Endodermal cell (in vitro differentiated cells): ENCODE measurements around the gene FBLN5. TPM values are rescaled to one million over a fixed set of nuclear protein-coding genes. Genes with fewer than 3 reads are reported as not detected.
"Not testable (repeated sequence)": the region's sequence is repeated elsewhere in the genome, so short reads cannot be mapped to it uniquely, and the experiment has no call there.

Experiments
- DNase-seq: peaks from one replicate; pipeline ENCODE4 v3.0.0-alpha.2; 2017
- H3K27ac ChIP-seq: 2 replicates; pipeline ENCODE4 v1.5.1; 2013; ENCODE audit warnings: mild to moderate bottlenecking, low read depth, low read length, moderate library complexity
- H3K27me3 ChIP-seq: 2 replicates; pipeline ENCODE4 v1.6.1; 2013; ENCODE audit warnings: mild to moderate bottlenecking, low read length, moderate library complexity; ENCODE audit not compliant: insufficient read depth, control insufficient read depth, poor library complexity, severe bottlenecking
- H3K36me3 ChIP-seq: 2 replicates; pipeline ENCODE4 v1.7.0; 2013; ENCODE audit warnings: mild to moderate bottlenecking, low read length, moderate library complexity; ENCODE audit not compliant: control insufficient read depth, insufficient read depth
- H3K4me1 ChIP-seq: one replicate; pipeline ENCODE4 v1.7.0; 2013; ENCODE audit warnings: low read length; ENCODE audit not compliant: control insufficient read depth, insufficient read depth
- H3K4me3 ChIP-seq: 2 replicates; pipeline ENCODE4 v1.5.1; 2013; ENCODE audit warnings: mild to moderate bottlenecking, low read length, moderate library complexity
- H3K9ac ChIP-seq: 2 replicates; pipeline ENCODE4 v1.6.1; 2013; ENCODE audit warnings: mild to moderate bottlenecking, low read length, moderate library complexity; ENCODE audit not compliant: poor library complexity, severe bottlenecking; ENCODE audit errors: extremely low read depth
- H3K9me3 ChIP-seq: 2 replicates; pipeline ENCODE4 v1.6.1; 2013; ENCODE audit warnings: mild to moderate bottlenecking, low read length, moderate library complexity; ENCODE audit not compliant: control insufficient read depth
- H3K27ac Mint-ChIP-seq: 2 replicates; pipeline ENCODE4 v1.8.0; 2020; ENCODE audit warnings: mixed read lengths
- H3K27me3 Mint-ChIP-seq: 2 replicates; pipeline ENCODE4 v1.8.0; 2021; ENCODE audit warnings: mild to moderate bottlenecking, mixed read lengths; ENCODE audit not compliant: insufficient read depth
- H3K36me3 Mint-ChIP-seq: 2 replicates; pipeline ENCODE4 v1.8.0; 2020; ENCODE audit warnings: low read depth, mixed read lengths
- H3K4me1 Mint-ChIP-seq: 2 replicates; pipeline ENCODE4 v1.8.0; 2020; ENCODE audit warnings: mixed read lengths
- H3K4me3 Mint-ChIP-seq: 2 replicates; pipeline ENCODE4 v1.8.0; 2020; ENCODE audit warnings: mild to moderate bottlenecking, moderate library complexity, mixed read lengths
- H3K9me3 Mint-ChIP-seq: 2 replicates; pipeline ENCODE4 v1.8.0; 2020; ENCODE audit warnings: mild to moderate bottlenecking, mixed read lengths
- WGBS, 2 experiments: methylation state at CpG; one replicate each; pipeline versions ENCODE4 v1.1.5 to v1.1.7; 2013; ENCODE audit warnings: missing lambda C conversion rate in 2 of 2, mixed read lengths in 1 of 2; ENCODE audit not compliant: insufficient coverage in 1 of 2, insufficient read length in 1 of 2; 5-methylcytosine and 5-hydroxymethylcytosine counted together
- total RNA-seq, 2 donors: library from RNA; stranded (reverse); fragmentation: NEBNext Ultra II Directional in 1 of 2; extraction: Animal tissue kit (Norgen Biotek cat#: 25700) in 1 of 2; gene quantifications; 2 replicates in 1 of 2; 3 replicates in 1 of 2; pipeline ENCODE4 v1.2.1, GENCODE V29; 2021
- TF ChIP-seq, protein P1 (sequence below): fragments of 200-600 bp; sonication (generic); conservative IDR thresholded peaks from 2 replicates; pipeline ENCODE4 v1.5.0; 2021; ENCODE audit warnings: antibody characterized with exemption, mild to moderate bottlenecking

FBLN5 gene
- total RNA-seq, 2 donors from 2014 or later: 4.0 to 4.8 TPM

DNA sequence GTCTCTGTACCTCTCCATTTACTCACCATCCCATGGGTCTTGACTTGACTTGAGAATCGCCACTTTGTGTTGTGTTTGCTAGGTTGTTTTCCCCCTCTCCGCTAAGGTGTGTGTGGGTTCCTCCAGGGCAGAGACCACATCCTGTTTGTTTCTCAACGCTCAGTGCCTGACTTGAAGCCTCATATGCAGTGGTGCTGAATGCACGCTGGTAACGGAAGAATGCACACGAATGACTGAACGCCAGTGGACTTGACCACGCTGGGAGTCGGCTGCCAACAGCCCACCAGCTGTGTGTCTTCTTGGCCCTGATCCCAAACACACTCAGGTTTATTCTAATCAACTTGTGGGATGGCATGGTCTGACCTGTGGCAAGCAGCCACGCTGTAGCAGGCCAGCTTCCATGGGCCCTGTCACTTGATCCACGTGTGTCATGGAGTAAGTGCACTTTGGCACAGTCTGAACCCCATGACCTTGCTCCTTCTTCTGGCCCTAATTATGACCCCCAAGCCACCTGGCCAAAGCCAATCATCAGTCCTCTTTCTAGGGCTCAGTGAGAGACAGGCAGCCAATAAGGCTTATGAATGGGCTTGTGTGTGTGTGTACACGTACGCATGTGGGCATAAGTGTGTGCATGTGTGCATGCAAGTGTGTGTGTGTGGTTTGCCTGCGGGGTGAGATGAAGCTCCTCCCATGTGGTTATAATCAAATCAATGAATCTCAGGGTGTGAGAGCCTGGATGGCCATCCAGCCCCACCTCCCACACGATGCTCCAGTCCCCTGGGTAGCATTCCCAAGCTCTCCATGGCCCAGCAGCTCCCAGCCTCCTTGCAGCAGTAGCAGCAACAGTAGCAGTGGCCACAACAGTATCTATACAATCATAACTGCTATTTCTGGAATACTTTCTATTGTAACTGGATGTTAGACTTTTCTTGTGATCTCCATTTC, 73.8 kb downstream of the FBLN5 start:
- Mint-ChIP-seq H3K9me3 (peaks cover 2% of the 10 kb centered on the region), H3K27ac (no peak overlapping the region), H3K27me3 (peaks cover 61% of the 10 kb centered on the region), H3K36me3 (no peaks in the 10 kb centered on the region), H3K4me1 (peaks cover 21% of the 10 kb centered on the region), H3K4me3 (no peak overlapping the region)
- TF ChIP-seq, protein P1, sequence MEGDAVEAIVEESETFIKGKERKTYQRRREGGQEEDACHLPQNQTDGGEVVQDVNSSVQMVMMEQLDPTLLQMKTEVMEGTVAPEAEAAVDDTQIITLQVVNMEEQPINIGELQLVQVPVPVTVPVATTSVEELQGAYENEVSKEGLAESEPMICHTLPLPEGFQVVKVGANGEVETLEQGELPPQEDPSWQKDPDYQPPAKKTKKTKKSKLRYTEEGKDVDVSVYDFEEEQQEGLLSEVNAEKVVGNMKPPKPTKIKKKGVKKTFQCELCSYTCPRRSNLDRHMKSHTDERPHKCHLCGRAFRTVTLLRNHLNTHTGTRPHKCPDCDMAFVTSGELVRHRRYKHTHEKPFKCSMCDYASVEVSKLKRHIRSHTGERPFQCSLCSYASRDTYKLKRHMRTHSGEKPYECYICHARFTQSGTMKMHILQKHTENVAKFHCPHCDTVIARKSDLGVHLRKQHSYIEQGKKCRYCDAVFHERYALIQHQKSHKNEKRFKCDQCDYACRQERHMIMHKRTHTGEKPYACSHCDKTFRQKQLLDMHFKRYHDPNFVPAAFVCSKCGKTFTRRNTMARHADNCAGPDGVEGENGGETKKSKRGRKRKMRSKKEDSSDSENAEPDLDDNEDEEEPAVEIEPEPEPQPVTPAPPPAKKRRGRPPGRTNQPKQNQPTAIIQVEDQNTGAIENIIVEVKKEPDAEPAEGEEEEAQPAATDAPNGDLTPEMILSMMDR: no peak
- no peak overlapping the region for H3K4me3 ChIP-seq
- H3K4me1 ChIP-seq: peaks cover 8% of the 10 kb centered on the region
- no peak overlapping the region for H3K27ac ChIP-seq
- 92 to 93% methylated on average over 14 to 15 of the region's 15 CpGs for WGBS, 2 experiments
- no peak for DNase-seq
- H3K9me3 ChIP-seq: peaks cover 1% of the 10 kb centered on the region
- no peak overlapping the region for H3K9ac ChIP-seq
- H3K36me3 ChIP-seq: no peaks in the 10 kb centered on the region
- peaks cover 56% of the 10 kb centered on the region for H3K27me3 ChIP-seq

DNA sequence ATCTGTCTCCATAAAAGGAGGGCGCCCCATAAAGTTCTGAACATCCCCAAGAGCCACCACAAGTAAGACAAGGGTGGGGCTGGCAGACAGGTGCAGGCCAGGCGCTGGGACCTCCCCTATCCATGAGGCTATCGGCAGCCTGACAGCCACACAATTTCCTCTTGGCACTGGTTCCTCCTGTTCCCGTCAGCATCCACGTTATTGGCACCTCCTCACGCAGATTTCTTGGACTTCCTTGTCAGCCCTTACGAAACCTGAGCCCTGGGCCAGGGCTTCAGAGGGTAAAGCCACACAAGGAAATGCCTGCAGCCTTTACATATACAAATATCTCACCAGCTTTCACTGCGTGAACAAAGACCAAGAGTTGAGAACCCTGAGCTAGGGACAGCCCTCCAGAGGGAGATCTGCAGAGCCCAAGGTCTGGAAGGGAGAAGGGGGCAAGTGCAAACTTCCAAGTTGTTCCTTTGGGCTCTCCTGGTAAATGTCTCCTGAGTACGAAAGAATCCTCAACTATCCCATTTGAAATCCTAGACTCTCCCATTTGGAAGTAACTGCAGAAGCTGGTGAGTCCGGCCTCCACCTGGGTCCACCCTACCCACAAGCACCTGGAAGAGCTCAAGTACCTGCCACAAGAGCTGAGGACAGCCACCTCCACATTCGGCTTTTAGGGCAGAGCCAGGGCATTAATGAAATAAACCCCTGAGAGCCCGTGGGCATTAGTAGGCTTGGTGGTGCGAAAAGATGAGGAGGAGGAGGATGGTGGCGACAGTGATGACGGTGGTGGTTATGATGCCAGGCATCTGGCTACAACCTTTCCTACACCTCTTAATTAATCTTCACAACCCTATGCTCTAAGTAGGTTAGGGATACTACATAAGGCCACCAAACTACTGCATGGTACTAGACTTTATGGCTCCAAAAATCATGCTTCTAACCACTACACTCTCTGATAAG, 74.7 kb downstream of the FBLN5 start:
- no peak overlapping the region for H3K4me3 ChIP-seq
- no peak overlapping the region for H3K9ac ChIP-seq
- peaks cover 7% of the 10 kb centered on the region for H3K9me3 ChIP-seq
- Mint-ChIP-seq H3K9me3 (peaks cover 10% of the 10 kb centered on the region), H3K27me3 (peaks cover 54% of the 10 kb centered on the region), H3K27ac (no peak overlapping the region), H3K4me1 (peaks cover 21% of the 10 kb centered on the region), H3K4me3 (no peak overlapping the region), H3K36me3 (peaks cover 3% of the 10 kb centered on the region)
- TF ChIP-seq, protein P1: no peak
- 79 to 87% methylated on average over 7 to 15 of the region's 15 CpGs for WGBS, 2 experiments
- peaks cover 47% of the 10 kb centered on the region for H3K27me3 ChIP-seq
- H3K36me3 ChIP-seq: no peaks in the 10 kb centered on the region
- DNase-seq: peak; percentile 46
- H3K27ac ChIP-seq: no peak overlapping the region
- H3K4me1 ChIP-seq: peaks cover 8% of the 10 kb centered on the region

DNA sequence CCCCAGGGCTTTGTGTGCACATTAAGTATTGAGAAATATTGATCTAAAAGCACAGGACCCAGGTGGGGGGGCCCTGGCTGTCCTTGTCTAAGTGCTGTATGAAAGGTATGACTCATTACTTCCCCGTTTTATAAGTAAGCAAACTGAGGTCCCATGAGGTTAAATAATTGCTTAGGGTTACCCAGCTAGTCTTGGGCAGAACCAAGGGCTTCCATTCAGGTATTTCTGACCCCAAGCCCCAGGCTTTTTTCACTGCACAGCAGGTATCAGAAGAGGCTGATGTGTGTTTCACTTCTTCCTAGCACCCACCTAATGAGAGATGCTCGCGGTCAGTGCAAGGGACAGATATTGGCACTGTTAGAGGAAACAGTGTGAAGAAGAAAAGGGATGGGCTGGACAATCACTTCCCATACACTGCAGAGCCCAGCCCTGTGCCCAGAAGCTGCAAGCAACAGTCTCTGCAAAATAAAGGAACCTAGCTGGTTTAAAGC, 75.4 kb downstream of the FBLN5 start:
- TF ChIP-seq, protein P1: no peak
- peaks cover 8% of the 10 kb centered on the region for H3K4me1 ChIP-seq
- H3K4me3 ChIP-seq: no peak overlapping the region

DNA sequence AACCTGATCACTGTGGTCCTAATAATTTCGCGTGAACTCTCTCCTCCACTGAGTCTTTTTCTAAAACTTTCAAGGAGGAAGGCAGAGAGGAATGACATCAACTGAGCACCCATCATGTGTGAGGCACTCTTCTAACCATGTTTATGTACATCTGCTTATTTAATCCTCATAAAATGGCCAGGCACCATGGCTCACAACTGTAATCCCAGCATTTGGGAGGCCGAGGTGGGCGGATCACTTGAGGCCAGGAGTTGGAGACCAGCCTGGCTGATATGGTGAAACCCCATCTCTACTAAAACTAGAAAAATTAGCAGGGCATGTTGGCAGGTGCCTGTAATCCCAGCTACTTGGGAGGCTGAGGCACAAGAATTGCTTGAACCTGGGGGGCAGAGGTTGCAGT, 76.1 kb downstream of the FBLN5 start:
- H3K27ac Mint-ChIP-seq, H3K4me1 ChIP-seq, H3K9ac ChIP-seq, H3K27ac ChIP-seq, H3K9me3 ChIP-seq, H3K4me3 Mint-ChIP-seq, DNase-seq, H3K4me3 ChIP-seq, H3K36me3 ChIP-seq, H3K36me3 Mint-ChIP-seq: not testable (repeated sequence)
- WGBS, 2 experiments: 94 to 100% methylated on average over 4 of the region's 4 CpGs
- peaks cover 15% of the 10 kb centered on the region for H3K9me3 Mint-ChIP-seq
- peaks cover 50% of the 10 kb centered on the region for H3K27me3 Mint-ChIP-seq
- peaks cover 36% of the 10 kb centered on the region for H3K27me3 ChIP-seq
- H3K4me1 Mint-ChIP-seq: peaks cover 20% of the 10 kb centered on the region

More for the DNA sequence above, 75.4 kb downstream of the FBLN5 start:
- peaks cover 9% of the 10 kb centered on the region for H3K36me3 Mint-ChIP-seq
- Histone ChIP-seq H3K9me3 (peaks cover 7% of the 10 kb centered on the region), H3K9ac (no peak overlapping the region), H3K27ac (no peak overlapping the region), H3K36me3 (no peaks in the 10 kb centered on the region), H3K27me3 (peaks cover 39% of the 10 kb centered on the region)
- H3K4me1 Mint-ChIP-seq: peaks cover 21% of the 10 kb centered on the region
- 95 to 100% methylated on average over 1 to 3 of the region's 3 CpGs for WGBS, 2 experiments
- H3K27me3 Mint-ChIP-seq: peaks cover 53% of the 10 kb centered on the region
- peaks cover 15% of the 10 kb centered on the region for H3K9me3 Mint-ChIP-seq
- no peak for DNase-seq
- no peak overlapping the region for H3K27ac Mint-ChIP-seq
- H3K4me3 Mint-ChIP-seq: no peak overlapping the region
